GM12872 (cell line): ENCODE measurements around the gene ATP4A.

Experiments
- CTCF ChIP-seq: IDR thresholded peaks from 3 replicates; pipeline ENCODE4 v1.5.1; 2011; ENCODE audit warnings: low read depth, mild to moderate bottlenecking, low read length, moderate library complexity; ENCODE audit not compliant: insufficient read depth

ATP4A gene

GRCh38 chr19:35596366-35596999, 33.0 kb upstream of the ATP4A start:
- TF ChIP-seq CTCF: no peak

DNA sequence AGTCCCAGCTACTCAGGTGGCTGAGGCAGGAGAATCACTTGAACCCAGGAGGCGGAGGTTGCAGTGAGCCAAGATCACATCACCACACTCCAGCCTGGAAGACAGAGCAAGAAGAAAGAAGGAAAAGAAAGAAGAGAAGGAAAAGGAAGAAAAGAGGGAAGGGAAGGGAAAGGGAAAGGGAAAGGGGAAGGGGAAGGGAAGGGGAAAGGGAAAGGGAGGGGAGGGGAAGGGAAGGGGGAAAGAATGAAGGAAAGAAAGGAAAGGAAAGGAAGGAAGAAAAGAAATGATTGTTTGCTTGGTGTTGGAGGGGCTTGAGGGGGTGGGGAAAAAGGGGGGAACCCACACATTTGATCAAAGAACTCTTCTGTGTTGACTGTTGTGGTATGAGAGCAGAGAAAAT, 32.5 kb upstream of the ATP4A start:
- no peak for TF ChIP-seq CTCF

DNA sequence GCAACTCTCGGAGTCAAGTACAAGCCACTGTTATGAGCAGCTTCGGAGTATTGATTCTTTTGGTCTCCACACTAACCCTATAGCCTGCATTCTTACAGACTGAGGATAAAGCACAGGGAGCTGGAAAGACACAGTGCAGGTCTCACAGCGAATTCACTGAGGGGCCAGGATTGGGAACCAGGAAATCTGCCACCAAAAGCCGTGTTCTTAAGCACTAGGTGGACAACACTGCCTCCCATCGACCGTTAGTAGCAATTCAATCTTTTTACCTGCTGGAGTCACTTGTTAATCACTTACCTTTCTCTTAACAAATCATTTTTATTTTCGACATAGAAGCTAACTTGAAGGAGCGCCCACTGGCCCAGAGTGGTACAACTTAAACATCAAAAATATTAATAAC, 28.8 kb upstream of the ATP4A start:
- TF ChIP-seq CTCF: peak; percentile 80

DNA sequence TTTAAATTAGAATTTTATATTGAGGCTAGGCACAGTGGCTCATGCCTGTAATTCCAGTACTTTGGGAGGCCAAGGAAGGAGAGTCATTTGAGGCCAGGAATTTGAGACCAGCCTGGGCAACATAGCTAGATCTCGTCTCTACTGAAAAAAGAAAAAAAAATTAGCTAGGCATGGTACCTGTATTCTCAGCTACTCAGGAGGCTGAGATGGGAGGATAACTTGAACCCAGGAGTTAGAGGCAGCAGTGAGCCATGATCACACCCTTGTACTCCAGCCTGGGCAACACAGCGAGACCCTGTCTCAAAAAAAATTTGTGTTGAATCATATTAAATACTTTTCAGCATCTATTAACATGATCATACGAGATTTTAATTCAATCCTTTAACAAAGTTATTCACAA, 27.4 kb upstream of the ATP4A start:
- no peak for TF ChIP-seq CTCF

- no peak for TF ChIP-seq CTCF
Measured at GRCh38 chr19:35587321-35587720, 23.9 kb upstream of the ATP4A start.

- no peak for TF ChIP-seq CTCF
Measured at GRCh38 chr19:35585848-35586247, 22.4 kb upstream of the ATP4A start, which contains the start of gene PMIS2. Gene PMIS2, plus strand, starts transcription at chr19:35586173. Its CDS starts 87 bp downstream, at chr19:35586260.

GRCh38 chr19:35582760-35583159, 19.3 kb upstream of the ATP4A start:
- no peak for TF ChIP-seq CTCF
